Keratinocyte (primary cell): ENCODE measurements around the gene AGAP1.

Experiments used
- EZH2 ChIP-seq: IDR thresholded peaks from one replicate; pipeline ENCODE4 v1.6.1; 2012; ENCODE audit warnings: inconsistent platforms, mild to moderate bottlenecking, low read length, moderate library complexity
- TF ChIP-seq, protein P1 (sequence below), 3 experiments: IDR thresholded peaks in 1 of 3; conservative IDR thresholded peaks in 1 of 3; optimal IDR thresholded peaks in 1 of 3; 2 replicates in 2 of 3; 3 replicates in 1 of 3; pipeline versions ENCODE3 to v1.5.1; 2011; ENCODE audit warnings: low read length in 3 of 3, mild to moderate bottlenecking in 3 of 3, moderate library complexity in 2 of 3, control low read depth in 1 of 3, inconsistent platforms in 1 of 3; ENCODE audit not compliant: insufficient read depth in 2 of 3; ENCODE audit errors: extremely low read depth in 1 of 3

DNA sequence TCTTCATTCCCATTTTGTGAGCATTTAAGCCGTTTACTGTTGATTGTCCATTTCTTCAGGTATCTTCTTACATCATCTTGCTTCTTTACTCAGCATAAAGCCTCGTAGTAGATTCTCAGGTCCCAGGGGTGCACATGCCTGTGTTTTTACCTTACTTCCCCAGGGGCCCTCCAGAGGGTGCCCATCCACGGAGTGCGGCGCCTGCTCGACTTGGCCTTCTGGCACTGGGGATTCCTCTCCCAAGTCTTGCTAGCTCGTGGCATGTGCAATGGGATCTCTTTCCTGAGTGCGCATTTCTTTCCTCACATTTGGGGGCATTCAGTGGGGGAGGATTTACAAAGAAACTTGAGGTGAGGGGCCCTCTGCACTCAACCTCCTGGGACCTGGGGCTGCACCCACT, 148.1 kb downstream of the AGAP1 start:
- TF ChIP-seq, protein P1, sequence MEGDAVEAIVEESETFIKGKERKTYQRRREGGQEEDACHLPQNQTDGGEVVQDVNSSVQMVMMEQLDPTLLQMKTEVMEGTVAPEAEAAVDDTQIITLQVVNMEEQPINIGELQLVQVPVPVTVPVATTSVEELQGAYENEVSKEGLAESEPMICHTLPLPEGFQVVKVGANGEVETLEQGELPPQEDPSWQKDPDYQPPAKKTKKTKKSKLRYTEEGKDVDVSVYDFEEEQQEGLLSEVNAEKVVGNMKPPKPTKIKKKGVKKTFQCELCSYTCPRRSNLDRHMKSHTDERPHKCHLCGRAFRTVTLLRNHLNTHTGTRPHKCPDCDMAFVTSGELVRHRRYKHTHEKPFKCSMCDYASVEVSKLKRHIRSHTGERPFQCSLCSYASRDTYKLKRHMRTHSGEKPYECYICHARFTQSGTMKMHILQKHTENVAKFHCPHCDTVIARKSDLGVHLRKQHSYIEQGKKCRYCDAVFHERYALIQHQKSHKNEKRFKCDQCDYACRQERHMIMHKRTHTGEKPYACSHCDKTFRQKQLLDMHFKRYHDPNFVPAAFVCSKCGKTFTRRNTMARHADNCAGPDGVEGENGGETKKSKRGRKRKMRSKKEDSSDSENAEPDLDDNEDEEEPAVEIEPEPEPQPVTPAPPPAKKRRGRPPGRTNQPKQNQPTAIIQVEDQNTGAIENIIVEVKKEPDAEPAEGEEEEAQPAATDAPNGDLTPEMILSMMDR (optimal IDR thresholded peaks at IDR 0.05 in 1 of 3, IDR thresholded peaks at IDR 0.05 in 1 of 3, conservative IDR thresholded peaks at IDR 0.05 in 1 of 3; ENCODE audit: extremely low read depth in 1 of 3, insufficient read depth in 2 of 3, low read length in 3 of 3), result no peak
- TF ChIP-seq EZH2, result no peak
